K562 (cell line): ENCODE results near the gene TMEM45A. TPM values are rescaled to one million over a fixed set of nuclear protein-coding genes. Genes with fewer than 3 reads are reported as not detected.

Experiments used
- ATAC-seq: fragments of 200-7000 bp; cut with Tn5 transposase; 3 replicates; pipeline ENCODE4 v1.9.1; 2020; ENCODE audit warnings: moderate library complexity
- BruUV-seq: library from RNA; stranded (reverse); fragments of 400-500 nt; replicated peaks from 2 replicates; lab custom pipeline; 2021; lab: Mats Ljungman, UMichigan
- CTCF ChIA-PET: fragments of 300-600 bp; formaldehyde crosslinking; extraction: SDS; loops from one replicate; lab custom pipeline; 2021; ENCODE audit warnings: low intra/inter-chr PET ratio; lab: Yijun Ruan, JAX
- POLR2A ChIA-PET: fragments of 300-600, 350-650 bp; sonication (Branson Sonifier 250); formaldehyde crosslinking; extraction: SDS; loops from one replicate; lab custom pipeline; 2021; ENCODE audit warnings: antibody characterized with exemption, inconsistent platforms; lab: Yijun Ruan, JAX
- DNase-seq, 4 experiments: peaks; one replicate each; pipeline versions ENCODE4 v3.0.0 to v3.0.0-alpha.2; 2011 to 2018; ENCODE audit warnings: low spot score in 3 of 4, mixed read lengths in 3 of 4; ENCODE audit errors: extremely low read depth in 1 of 4
- FAIRE-seq: peaks from 2 replicates; lab custom pipeline; 2011; peaks lifted over from hg19 to GRCh38; lab: Jason Lieb, UNC
- H2AFZ ChIP-seq: 2 replicates; pipeline ENCODE4 v1.6.0; 2011; ENCODE audit warnings: low read depth, low read length, control low read depth, inconsistent platforms
- H3K27ac ChIP-seq: fragments of 200-600 bp; 3 replicates; pipeline ENCODE4 v1.8.0; 2011; ENCODE audit warnings: low read depth, mild to moderate bottlenecking, control low read depth, inconsistent platforms, low read length, moderate library complexity, mixed read lengths; ENCODE audit errors: extremely low read depth
- H3K27me3 ChIP-seq, 2 experiments: fragments of 300-600 bp in 1 of 2; 2 replicates in 1 of 2; 3 replicates in 1 of 2; pipeline versions ENCODE4 v1.6.0 to v1.8.0; 2011; ENCODE audit warnings: inconsistent platforms in 2 of 2, low read length in 2 of 2, mild to moderate bottlenecking in 1 of 2, mixed read lengths in 1 of 2, moderate library complexity in 1 of 2; ENCODE audit not compliant: control insufficient read depth in 2 of 2, insufficient read depth in 2 of 2
- H3K36me3 ChIP-seq: fragments of 300-600 bp; 3 replicates; pipeline ENCODE4 v1.8.0; 2011; ENCODE audit warnings: mild to moderate bottlenecking, low read length, inconsistent platforms; ENCODE audit not compliant: control insufficient read depth, insufficient read depth
- H3K4me1 ChIP-seq, 2 experiments: fragments of 200-600 bp in 1 of 2; replicated peaks in 1 of 2; 2 replicates in 1 of 2; 3 replicates in 1 of 2; pipeline versions ENCODE4 v1.5.1 to v1.8.0; 2011; ENCODE audit warnings: inconsistent platforms in 2 of 2, low read length in 2 of 2, mild to moderate bottlenecking in 1 of 2, mixed read lengths in 1 of 2, moderate library complexity in 1 of 2; ENCODE audit not compliant: control insufficient read depth in 2 of 2, insufficient read depth in 2 of 2
- H3K4me2 ChIP-seq: 2 replicates; pipeline ENCODE4 v1.6.1; 2011; ENCODE audit warnings: low read length, control low read depth, inconsistent platforms, mixed read lengths; ENCODE audit not compliant: insufficient read depth
- H3K4me3 ChIP-seq: fragments of 200-600 bp; sonication (generic), shearing (Covaris generic); 2 replicates; pipeline ENCODE4 v1.5.1; 2016; ENCODE audit warnings: control low read depth, inconsistent platforms
- H3K79me2 ChIP-seq: fragments of 200-600 bp; 3 replicates; pipeline ENCODE4 v1.8.0; 2011; ENCODE audit warnings: low read length, inconsistent platforms; ENCODE audit not compliant: control insufficient read depth, insufficient read depth
- H3K9ac ChIP-seq, 2 experiments: 2 replicates each; pipeline versions ENCODE4 v1.6.0 to v1.6.1; 2011; ENCODE audit warnings: low read depth in 2 of 2, low read length in 2 of 2, control low read depth in 1 of 2, inconsistent platforms in 1 of 2, mild to moderate bottlenecking in 1 of 2, mixed read lengths in 1 of 2; ENCODE audit not compliant: insufficient read depth in 1 of 2
- H3K9me1 ChIP-seq: one replicate; pipeline ENCODE4 v1.6.0; 2011; ENCODE audit warnings: inconsistent platforms, mild to moderate bottlenecking, low read length, moderate library complexity; ENCODE audit not compliant: control insufficient read depth, insufficient read depth
- H3K9me3 ChIP-seq: replicated peaks from 2 replicates; pipeline ENCODE4 v1.5.1; 2011; ENCODE audit warnings: low read depth, low read length, inconsistent platforms; ENCODE audit not compliant: control insufficient read depth, insufficient read depth
- H4K20me1 ChIP-seq: replicated peaks from 2 replicates; pipeline ENCODE4 v1.6.1; 2011; ENCODE audit warnings: low read length, inconsistent platforms, mixed read lengths; ENCODE audit not compliant: control insufficient read depth, insufficient read depth
- FOXA1 ChIP-seq: fragments of 450-650 bp; IDR thresholded peaks from 2 replicates; pipeline ENCODE4 v1.6.1; 2016; ENCODE audit warnings: mild to moderate bottlenecking, borderline replicate concordance
- TCF15 ChIP-seq: fragments of 250-450 bp; sonication (Bioruptor Pico); IDR thresholded peaks from 2 replicates; pipeline ENCODE4 v1.8.0; 2022; ENCODE audit warnings: moderate library complexity, mild to moderate bottlenecking, inconsistent platforms
- ZNF316 ChIP-seq: fragments of 450-650 bp; IDR thresholded peaks from 2 replicates; pipeline ENCODE4 v1.6.1; 2016
- ZNF384 ChIP-seq: IDR thresholded peaks from 2 replicates; pipeline ENCODE4 v1.6.1; 2012; ENCODE audit warnings: low read depth, low read length, improper control_type of control experiment
- ZNF644 ChIP-seq: fragments of 200-800 bp; sonication (Bioruptor generic); IDR thresholded peaks from 2 replicates; pipeline ENCODE4 v1.6.1; 2016; ENCODE audit warnings: low read depth, missing genetic modification characterization, missing compliant biosample characterization
- WGBS: fragments of 100-300 bp; shearing (Covaris generic); methylation state at CpG from one replicate; pipeline ENCODE4 v1.1.6; 2016; ENCODE audit warnings: low coverage, mixed read lengths; ENCODE audit not compliant: insufficient coverage; ENCODE audit errors: missing lambda C conversion rate; 5-methylcytosine and 5-hydroxymethylcytosine counted together
- in situ Hi-C: fragments of 300-500 bp; cut with MboI; formaldehyde crosslinking; loops from 4 replicates; pipeline ENCODE4 v1.15.0; 2018; ENCODE audit warnings: inconsistent platforms, mixed read lengths
- intact Hi-C: fragments of 100-400 bp; cut with micrococcal nuclease; formaldehyde crosslinking; loops from 2 replicates; pipeline ENCODE4 v1.14.2; 2022
- polyA plus RNA-seq, 8 experiments: library from polyadenylated mRNA; depleted of rRNA in 4 of 8; stranded (reverse) in 5 of 8; unstranded in 3 of 8; fragments of >200 nt; fragmentation: Nextera tagmentation in 2 of 8; fragmentation: Illumina TruSeq in 1 of 8; extraction: Ambion mirVana in 2 of 8; extraction: Trizol in 1 of 8; gene quantifications; 2 replicates each; pipeline versions ENCODE4 v1.2.1 to v1.2.3, GENCODE V29; 2011 to 2014; ENCODE audit warnings: inconsistent platforms in 1 of 8, missing spikeins in 1 of 8
- total RNA-seq, 7 experiments: library from RNA; depleted of rRNA in 6 of 7; stranded (reverse); fragments of >200 nt in 6 of 7; fragmentation: Illumina TruSeq in 2 of 7; extraction: Trizol in 2 of 7; gene quantifications; 2 replicates each; pipeline versions ENCODE4 v1.2.1 to v1.2.3, GENCODE V29; 2011 to 2021; ENCODE audit warnings: low replicate concordance in 1 of 7

The TMEM45A gene
- total and polyA plus RNA-seq, 9 of the 15 experiments (the other 6 are each of a cell fraction or from before 2014, with no cell fraction given), result 0.41 to 4.1 (median 0.95) TPM

- intact Hi-C loops (no loop called here), in situ Hi-C loops (no loop called here)
- Histone ChIP-seq H3K4me3 (no peak overlapping the region), H3K27ac (no peak overlapping the region), H2AFZ (no peak overlapping the region), H3K4me1 (no peaks in the 10 kb centered on the region; a peak in 1 of 5 replicates), H3K36me3 (no peaks in the 10 kb centered on the region), H3K27me3 (peaks cover 0 to 7% of the 10 kb centered on the region in 2 experiments; a peak in 1 of 5 replicates), H3K79me2 (no peaks in the 10 kb centered on the region), H3K4me2 (no peak overlapping the region), H4K20me1 (no peaks in the 10 kb centered on the region), H3K9me3 (no peaks in the 10 kb centered on the region), H3K9ac (no peak overlapping the region), H3K9me1 (no peaks in the 10 kb centered on the region)
- BruUV-seq, result no TSS peak
- FAIRE-seq, result no peak
- no peak for ATAC-seq
- POLR2A ChIA-PET, result no interaction called here
- 30% methylated on average over 4 of the region's 4 CpGs for WGBS
- CTCF ChIA-PET, result no interaction called here
- TF ChIP-seq ZNF644 (tag) (no peak), ZNF316 (0 out of 2 replicates have a peak, but pooled peaks have one; percentile 2), TCF15 (CRISPR knock-in tag) (no peak)
- DNase-seq, result no peak
Observed at GRCh38 chr3:100526613-100527346, 34.4 kb downstream of the TMEM45A start.

- no peak overlapping the region for H3K4me2 ChIP-seq
- BruUV-seq, result no TSS peak
- H3K9me3 ChIP-seq, result no peaks in the 10 kb centered on the region
- H3K9ac ChIP-seq, result no peak overlapping the region
- no peaks in the 10 kb centered on the region for H4K20me1 ChIP-seq
- H2AFZ ChIP-seq, result no peak overlapping the region
- FAIRE-seq (no peak), DNase-seq (no peak), ATAC-seq (no peak)
- CTCF ChIA-PET, result no interaction called here
- no peaks in the 10 kb centered on the region for H3K79me2 ChIP-seq
- no peaks in the 10 kb centered on the region; a peak in 1 of 5 replicates for H3K4me1 ChIP-seq
- H3K36me3 ChIP-seq, result no peaks in the 10 kb centered on the region
- intact Hi-C loops (no loop called here), in situ Hi-C loops (no loop called here)
- WGBS, result 0% methylated on average over 1 of the region's 1 CpG
- H3K27ac ChIP-seq, result no peak overlapping the region
- POLR2A ChIA-PET, result no interaction called here
- TF ChIP-seq FOXA1 (no peak), ZNF384 (no peak)
- H3K4me3 ChIP-seq, result no peak overlapping the region
- H3K27me3 ChIP-seq, result peaks cover 0 to 7% of the 10 kb centered on the region in 2 experiments; a peak in 2 of 5 replicates
- no peaks in the 10 kb centered on the region for H3K9me1 ChIP-seq
Observed at GRCh38 chr3:100527347-100527735, 34.9 kb downstream of the TMEM45A start.
